Endodermal cell (in vitro differentiated cells): ENCODE results near the gene BNIP3. TPM values are rescaled to one million over a fixed set of nuclear protein-coding genes. Genes with fewer than 3 reads are reported as not detected.
A peak's percentile ranks its signal among the peaks of the same experiment; 100 is the strongest.

ENCODE experiments used
- DNase-seq: peaks from one replicate; pipeline ENCODE4 v3.0.0-alpha.2; 2017
- H3K27ac ChIP-seq: 2 replicates; pipeline ENCODE4 v1.5.1; 2013; ENCODE audit warnings: mild to moderate bottlenecking, low read depth, low read length, moderate library complexity
- H3K27me3 ChIP-seq: 2 replicates; pipeline ENCODE4 v1.6.1; 2013; ENCODE audit warnings: mild to moderate bottlenecking, low read length, moderate library complexity; ENCODE audit not compliant: insufficient read depth, control insufficient read depth, poor library complexity, severe bottlenecking
- H3K36me3 ChIP-seq: 2 replicates; pipeline ENCODE4 v1.7.0; 2013; ENCODE audit warnings: mild to moderate bottlenecking, low read length, moderate library complexity; ENCODE audit not compliant: control insufficient read depth, insufficient read depth
- H3K4me1 ChIP-seq: one replicate; pipeline ENCODE4 v1.7.0; 2013; ENCODE audit warnings: low read length; ENCODE audit not compliant: control insufficient read depth, insufficient read depth
- H3K4me3 ChIP-seq: 2 replicates; pipeline ENCODE4 v1.5.1; 2013; ENCODE audit warnings: mild to moderate bottlenecking, low read length, moderate library complexity
- H3K9ac ChIP-seq: 2 replicates; pipeline ENCODE4 v1.6.1; 2013; ENCODE audit warnings: mild to moderate bottlenecking, low read length, moderate library complexity; ENCODE audit not compliant: poor library complexity, severe bottlenecking; ENCODE audit errors: extremely low read depth
- H3K9me3 ChIP-seq: 2 replicates; pipeline ENCODE4 v1.6.1; 2013; ENCODE audit warnings: mild to moderate bottlenecking, low read length, moderate library complexity; ENCODE audit not compliant: control insufficient read depth
- H3K27ac Mint-ChIP-seq: 2 replicates; pipeline ENCODE4 v1.8.0; 2020; ENCODE audit warnings: mixed read lengths
- H3K27me3 Mint-ChIP-seq: 2 replicates; pipeline ENCODE4 v1.8.0; 2021; ENCODE audit warnings: mild to moderate bottlenecking, mixed read lengths; ENCODE audit not compliant: insufficient read depth
- H3K36me3 Mint-ChIP-seq: 2 replicates; pipeline ENCODE4 v1.8.0; 2020; ENCODE audit warnings: low read depth, mixed read lengths
- H3K4me1 Mint-ChIP-seq: 2 replicates; pipeline ENCODE4 v1.8.0; 2020; ENCODE audit warnings: mixed read lengths
- H3K4me3 Mint-ChIP-seq: 2 replicates; pipeline ENCODE4 v1.8.0; 2020; ENCODE audit warnings: mild to moderate bottlenecking, moderate library complexity, mixed read lengths
- H3K9me3 Mint-ChIP-seq: 2 replicates; pipeline ENCODE4 v1.8.0; 2020; ENCODE audit warnings: mild to moderate bottlenecking, mixed read lengths
- WGBS, 2 experiments: methylation state at CpG; one replicate each; pipeline versions ENCODE4 v1.1.5 to v1.1.7; 2013; ENCODE audit warnings: missing lambda C conversion rate in 2 of 2, mixed read lengths in 1 of 2; ENCODE audit not compliant: insufficient coverage in 1 of 2, insufficient read length in 1 of 2; 5-methylcytosine and 5-hydroxymethylcytosine counted together
- total RNA-seq, 2 donors: library from RNA; stranded (reverse); fragmentation: NEBNext Ultra II Directional in 1 of 2; extraction: Animal tissue kit (Norgen Biotek cat#: 25700) in 1 of 2; gene quantifications; 2 replicates in 1 of 2; 3 replicates in 1 of 2; pipeline ENCODE4 v1.2.1, GENCODE V29; 2021
- TF ChIP-seq, protein P1 (sequence below): fragments of 200-600 bp; sonication (generic); conservative IDR thresholded peaks from 2 replicates; pipeline ENCODE4 v1.5.0; 2021; ENCODE audit warnings: antibody characterized with exemption, mild to moderate bottlenecking

BNIP3 gene
- total RNA-seq, 2 donors from 2014 or later, result 93.5 to 108 TPM

DNA sequence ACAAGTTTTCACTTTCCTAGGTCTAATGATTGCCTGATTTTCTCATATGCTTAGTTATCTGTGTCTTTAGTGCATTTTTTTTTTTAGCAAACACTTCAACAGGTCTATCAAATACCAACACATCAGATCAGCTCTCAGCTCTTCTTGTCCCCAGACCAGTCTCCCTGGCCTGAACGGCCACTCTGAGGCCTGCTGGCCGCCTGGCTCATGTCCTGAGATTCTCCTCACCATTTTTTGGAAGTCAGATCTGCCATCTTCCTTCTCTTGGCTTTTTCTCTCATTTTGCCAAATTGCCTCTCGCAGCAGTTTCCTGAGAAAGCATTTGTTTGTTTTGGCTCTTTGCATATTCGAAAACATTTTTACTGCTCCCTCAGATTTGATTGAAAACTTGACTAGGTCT, 51.6 kb downstream of the BNIP3 start:
- no peak overlapping the region for H3K9ac ChIP-seq
- Mint-ChIP-seq H3K4me3 (no peak overlapping the region), H3K27ac (peak overlapping the region; percentile 82), H3K27me3 (no peaks in the 10 kb centered on the region), H3K36me3 (peaks cover 24% of the 10 kb centered on the region), H3K9me3 (peaks cover 24% of the 10 kb centered on the region), H3K4me1 (peaks cover 56% of the 10 kb centered on the region)
- peaks cover 13% of the 10 kb centered on the region for H3K9me3 ChIP-seq
- WGBS, 2 experiments, result 87 to 92% methylated on average over 4 of the region's 4 CpGs
- H3K27me3 ChIP-seq, result no peaks in the 10 kb centered on the region
- TF ChIP-seq, protein P1, sequence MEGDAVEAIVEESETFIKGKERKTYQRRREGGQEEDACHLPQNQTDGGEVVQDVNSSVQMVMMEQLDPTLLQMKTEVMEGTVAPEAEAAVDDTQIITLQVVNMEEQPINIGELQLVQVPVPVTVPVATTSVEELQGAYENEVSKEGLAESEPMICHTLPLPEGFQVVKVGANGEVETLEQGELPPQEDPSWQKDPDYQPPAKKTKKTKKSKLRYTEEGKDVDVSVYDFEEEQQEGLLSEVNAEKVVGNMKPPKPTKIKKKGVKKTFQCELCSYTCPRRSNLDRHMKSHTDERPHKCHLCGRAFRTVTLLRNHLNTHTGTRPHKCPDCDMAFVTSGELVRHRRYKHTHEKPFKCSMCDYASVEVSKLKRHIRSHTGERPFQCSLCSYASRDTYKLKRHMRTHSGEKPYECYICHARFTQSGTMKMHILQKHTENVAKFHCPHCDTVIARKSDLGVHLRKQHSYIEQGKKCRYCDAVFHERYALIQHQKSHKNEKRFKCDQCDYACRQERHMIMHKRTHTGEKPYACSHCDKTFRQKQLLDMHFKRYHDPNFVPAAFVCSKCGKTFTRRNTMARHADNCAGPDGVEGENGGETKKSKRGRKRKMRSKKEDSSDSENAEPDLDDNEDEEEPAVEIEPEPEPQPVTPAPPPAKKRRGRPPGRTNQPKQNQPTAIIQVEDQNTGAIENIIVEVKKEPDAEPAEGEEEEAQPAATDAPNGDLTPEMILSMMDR, result no peak
- no peak overlapping the region for H3K4me3 ChIP-seq
- no peak overlapping the region for H3K27ac ChIP-seq
- peak; percentile 40 for DNase-seq
- peaks cover 20% of the 10 kb centered on the region for H3K4me1 ChIP-seq
- peaks cover 35% of the 10 kb centered on the region for H3K36me3 ChIP-seq

DNA sequence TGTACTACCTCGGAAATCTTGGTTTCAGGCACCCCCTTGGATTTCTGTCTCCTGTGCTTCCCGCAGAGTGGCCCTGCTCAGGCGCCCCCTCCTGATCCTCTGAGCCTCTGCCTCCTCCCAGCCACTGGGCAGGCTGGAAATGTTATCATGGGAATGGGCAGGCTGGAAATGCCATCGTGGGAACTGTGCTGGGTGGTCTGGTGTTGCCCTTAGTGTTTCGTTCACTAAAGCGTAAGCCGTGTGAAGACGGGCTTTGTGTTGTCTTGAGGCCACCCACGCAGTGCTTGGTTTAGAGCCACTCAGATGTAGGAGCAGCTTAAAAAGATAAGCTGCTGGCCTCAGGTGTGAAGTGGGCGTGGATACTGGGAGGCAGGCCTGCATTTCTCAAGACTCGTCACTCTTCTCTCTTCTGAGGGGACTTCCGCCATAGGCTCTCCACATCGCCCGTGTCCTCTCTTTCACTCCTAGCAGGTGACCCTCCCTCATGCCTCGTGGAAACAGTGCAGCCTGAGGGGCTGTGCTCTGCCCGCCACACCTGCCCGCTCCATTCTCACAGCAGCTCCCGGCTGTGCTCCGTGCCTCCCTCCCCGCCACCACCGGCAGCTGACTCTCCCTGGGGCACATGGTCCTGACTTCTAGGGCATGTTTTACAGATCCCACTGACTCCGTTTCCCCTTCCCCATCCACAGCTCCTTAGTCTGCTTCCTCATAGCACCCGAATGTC, 52.4 kb downstream of the BNIP3 start:
- peak overlapping the region; percentile 30 for H3K27ac ChIP-seq
- 77 to 89% methylated on average over 20 to 23 of the region's 23 CpGs for WGBS, 2 experiments
- Mint-ChIP-seq H3K27me3 (no peaks in the 10 kb centered on the region), H3K36me3 (peaks cover 27% of the 10 kb centered on the region), H3K4me1 (peaks cover 47% of the 10 kb centered on the region), H3K9me3 (peaks cover 31% of the 10 kb centered on the region), H3K27ac (peak overlapping the region; percentile 82), H3K4me3 (peak overlapping the region; percentile 12)
- peaks cover 22% of the 10 kb centered on the region for H3K9me3 ChIP-seq
- peak; percentile 87 for DNase-seq
- peaks cover 33% of the 10 kb centered on the region for H3K36me3 ChIP-seq
- peak overlapping the region; percentile 30 for H3K9ac ChIP-seq
- peak overlapping the region; percentile 40 for H3K4me3 ChIP-seq
- TF ChIP-seq, protein P1, result peak; percentile 33
- H3K4me1 ChIP-seq, result peaks cover 13% of the 10 kb centered on the region
- no peaks in the 10 kb centered on the region for H3K27me3 ChIP-seq

DNA sequence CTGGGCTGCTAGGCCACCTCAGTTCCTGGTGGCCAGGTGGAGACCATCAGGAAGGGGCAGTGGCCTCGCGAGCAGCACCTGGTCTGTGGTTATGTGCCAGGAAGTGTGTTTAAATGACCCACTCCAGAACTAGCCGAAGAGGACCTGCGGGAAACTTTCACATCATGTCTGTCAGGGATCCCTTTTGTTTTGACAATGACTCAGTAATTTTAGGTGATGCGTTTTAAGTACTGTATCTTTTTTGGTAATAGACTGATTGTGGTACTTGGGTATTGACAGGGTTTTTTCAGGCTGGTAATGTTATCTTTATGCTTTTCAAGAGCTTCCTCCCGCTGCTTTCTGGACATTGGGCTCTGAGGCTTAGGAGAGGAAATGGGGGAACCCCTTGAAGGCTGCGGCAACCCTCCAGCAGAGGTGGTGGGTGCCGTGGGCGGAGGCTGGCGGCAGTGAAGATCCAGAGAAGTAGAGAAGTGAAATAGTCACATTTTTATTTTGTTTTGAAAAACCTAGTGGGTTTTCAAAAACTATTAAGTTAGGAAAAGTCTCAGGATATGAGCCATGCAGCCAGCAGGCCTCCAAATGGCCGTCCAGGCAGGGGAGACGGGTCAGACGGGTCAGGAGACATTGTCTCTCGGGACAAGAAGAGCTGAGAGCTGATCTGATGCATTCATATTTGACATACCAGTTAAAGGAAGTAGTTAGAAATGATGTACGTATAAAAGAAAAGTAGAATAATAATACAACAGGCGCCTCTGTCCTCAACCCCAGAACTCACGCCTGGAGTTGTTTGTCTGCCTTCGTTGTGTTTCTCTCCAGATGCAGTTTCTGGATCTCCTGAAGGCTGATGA, 53.3 kb downstream of the BNIP3 start:
- Histone ChIP-seq H3K9ac (peak overlapping the region; percentile 30), H3K9me3 (peaks cover 23% of the 10 kb centered on the region), H3K27me3 (no peaks in the 10 kb centered on the region), H3K27ac (peak overlapping the region; percentile 62), H3K36me3 (peaks cover 28% of the 10 kb centered on the region), H3K4me1 (peaks cover 13% of the 10 kb centered on the region), H3K4me3 (peak overlapping the region; percentile 40)
- Mint-ChIP-seq H3K27me3 (no peaks in the 10 kb centered on the region), H3K27ac (peak overlapping the region; percentile 82), H3K36me3 (peaks cover 27% of the 10 kb centered on the region), H3K4me1 (peaks cover 44% of the 10 kb centered on the region), H3K4me3 (peak overlapping the region; percentile 12), H3K9me3 (peaks cover 31% of the 10 kb centered on the region)
- peak; percentile 49 for DNase-seq
- TF ChIP-seq, protein P1, result no peak
- 82 to 90% methylated on average over 15 to 18 of the region's 18 CpGs for WGBS, 2 experiments
